GM12878 (cell line): ENCODE measurements around the gene POLD4. TPM values are rescaled to one million over a fixed set of nuclear protein-coding genes. Genes with fewer than 3 reads are reported as not detected.

Experiments
- ATAC-seq: fragments of 200-7000 bp; cut with Tn5 transposase; 3 replicates; pipeline ENCODE4 v1.9.1; 2020; ENCODE audit warnings: mild to moderate bottlenecking, moderate library complexity
- BruUV-seq: library from RNA; stranded (reverse); fragments of 400-500 nt; replicated peaks from 2 replicates; lab custom pipeline; 2021; lab: Mats Ljungman, UMichigan
- CTCF ChIA-PET: fragments of 300-600 bp; sonication (Branson Sonifier 250); formaldehyde crosslinking; extraction: SDS; loops from one replicate; lab custom pipeline; 2021; ENCODE audit warnings: inconsistent platforms; lab: Yijun Ruan, JAX
- POLR2A ChIA-PET: fragments of 350-600 bp; formaldehyde crosslinking; extraction: SDS; loops from one replicate; lab custom pipeline; 2021; ENCODE audit warnings: inconsistent platforms; lab: Charles Lee
- RAD21 ChIA-PET: fragments of 300-600 bp; sonication (Branson Sonifier 250); formaldehyde crosslinking; loops from one replicate; lab custom pipeline; 2023; ENCODE audit warnings: antibody characterized with exemption; ENCODE audit not compliant: unreplicated experiment; lab: Charles Lee
- SMC1A ChIA-PET: fragments of 300-600 bp; sonication (Branson Sonifier 250); formaldehyde crosslinking; loops from one replicate; lab custom pipeline; 2023; ENCODE audit not compliant: unreplicated experiment, uncharacterized antibody; lab: Charles Lee
- DNase-seq: peaks from one replicate; pipeline ENCODE4 v3.0.0-alpha.2; 2011; ENCODE audit warnings: low read depth, low spot score
- FAIRE-seq: peaks from 3 replicates; lab custom pipeline; 2011; peaks lifted over from hg19 to GRCh38; lab: Jason Lieb, UNC
- H2AFZ ChIP-seq: 2 replicates; pipeline ENCODE4 v1.6.0; 2011; ENCODE audit warnings: low read depth, low read length, control low read depth; ENCODE audit not compliant: control insufficient read depth
- H3K27ac ChIP-seq: 2 replicates; pipeline ENCODE4 v1.5.1; 2011; ENCODE audit warnings: control low read depth; ENCODE audit not compliant: control insufficient read depth, insufficient read depth
- H3K27me3 ChIP-seq, 2 experiments: replicated peaks in 1 of 2; 2 replicates each; pipeline versions ENCODE4 v1.6.0 to v1.6.1; 2011; ENCODE audit warnings: low read length in 1 of 2; ENCODE audit not compliant: control insufficient read depth in 2 of 2, insufficient read depth in 2 of 2
- H3K36me3 ChIP-seq, 2 experiments: 2 replicates each; pipeline ENCODE4 v1.5.1; 2011; ENCODE audit warnings: low read length in 1 of 2; ENCODE audit not compliant: control insufficient read depth in 2 of 2, insufficient read depth in 2 of 2
- H3K4me1 ChIP-seq: 2 replicates; pipeline ENCODE4 v1.6.1; 2011; ENCODE audit warnings: mild to moderate bottlenecking, low read length, moderate library complexity, mixed read lengths; ENCODE audit not compliant: control insufficient read depth, insufficient read depth
- H3K4me2 ChIP-seq: 2 replicates; pipeline ENCODE4 v1.6.0; 2011; ENCODE audit warnings: control low read depth; ENCODE audit not compliant: control insufficient read depth, insufficient read depth
- H3K4me3 ChIP-seq: fragments of 200-600 bp; sonication (generic); 2 replicates; pipeline ENCODE4 v1.5.1; 2016
- H3K79me2 ChIP-seq: 2 replicates; pipeline ENCODE4 v1.6.0; 2011; ENCODE audit warnings: low read length; ENCODE audit not compliant: control insufficient read depth, insufficient read depth
- H3K9ac ChIP-seq: 2 replicates; pipeline ENCODE4 v1.8.0; 2011; ENCODE audit warnings: low read length, control low read depth, mixed read lengths; ENCODE audit not compliant: control insufficient read depth, insufficient read depth
- H3K9me3 ChIP-seq: replicated peaks from 3 replicates; pipeline ENCODE4 v1.5.1; 2011; ENCODE audit warnings: mild to moderate bottlenecking, low read length; ENCODE audit not compliant: control insufficient read depth, insufficient read depth
- H4K20me1 ChIP-seq: 2 replicates; pipeline ENCODE4 v1.6.0; 2011; ENCODE audit not compliant: control insufficient read depth, insufficient read depth
- BACH1 ChIP-seq: fragments of 450-650 bp; IDR thresholded peaks from 2 replicates; pipeline ENCODE4 v1.6.1; 2017; ENCODE audit warnings: mild to moderate bottlenecking, borderline replicate concordance
- ETV6 ChIP-seq, 2 experiments: fragments of 450-650 bp in 1 of 2; IDR thresholded peaks in 1 of 2; conservative IDR thresholded peaks in 1 of 2; 2 replicates each; pipeline ENCODE4 v1.6.1; 2014; ENCODE audit warnings: antibody characterized with exemption in 1 of 2, borderline replicate concordance in 1 of 2, low read depth in 1 of 2, mild to moderate bottlenecking in 1 of 2, moderate library complexity in 1 of 2
- HDAC2 ChIP-seq: fragments of 200-600 bp; sonication (generic); IDR thresholded peaks from 2 replicates; pipeline ENCODE4 v1.6.1; 2017
- JUND ChIP-seq: IDR thresholded peaks from 2 replicates; pipeline ENCODE4 v1.6.1; 2012; ENCODE audit warnings: low read depth, mild to moderate bottlenecking, low read length, improper control_type of control experiment, moderate library complexity
- KLF5 ChIP-seq: fragments of 450-650 bp; IDR thresholded peaks from 2 replicates; pipeline ENCODE4 v1.6.1; 2014; ENCODE audit warnings: mild to moderate bottlenecking; ENCODE audit not compliant: partially characterized antibody
- NR2C2 ChIP-seq: IDR thresholded peaks from 2 replicates; pipeline ENCODE4 v1.6.1; 2011; ENCODE audit warnings: borderline replicate concordance, low read depth; ENCODE audit not compliant: control insufficient read depth, insufficient read length
- PML ChIP-seq: IDR thresholded peaks from 2 replicates; pipeline ENCODE4 v1.6.1; 2012; ENCODE audit warnings: low read length, inconsistent platforms
- RFX5 ChIP-seq: IDR thresholded peaks from 2 replicates; pipeline ENCODE4 v1.6.1; 2011; ENCODE audit warnings: low read depth, low read length, improper control_type of control experiment
- TARDBP ChIP-seq: IDR thresholded peaks from 2 replicates; pipeline ENCODE4 v1.6.1; 2016; ENCODE audit warnings: borderline replicate concordance
- TCF3 ChIP-seq: IDR thresholded peaks from 2 replicates; pipeline ENCODE4 v1.6.1; 2012; ENCODE audit warnings: low read depth, mild to moderate bottlenecking, low read length, borderline replicate concordance; ENCODE audit not compliant: insufficient read depth
- ZBED1 ChIP-seq: IDR thresholded peaks from 2 replicates; pipeline ENCODE4 v1.6.1; 2016; ENCODE audit warnings: borderline replicate concordance
- ZNF207 ChIP-seq: fragments of 450-650 bp; IDR thresholded peaks from 2 replicates; pipeline ENCODE4 v1.6.1; 2014; ENCODE audit warnings: antibody characterized with exemption, mild to moderate bottlenecking, borderline replicate concordance
- whole genome bisulfite sequencing: methylation state at CpG from one replicate; pipeline ENCODE4 v1.1.6; 2016; ENCODE audit warnings: low lambda C conversion rate; ENCODE audit not compliant: insufficient replicate concordance, insufficient coverage; ENCODE audit errors: missing lambda C conversion rate; 5-methylcytosine and 5-hydroxymethylcytosine counted together
- in situ Hi-C: fragments of 300-500 bp; cut with MboI; formaldehyde crosslinking; loops from 9 replicates; pipeline ENCODE4 v1.14.3; 2018; ENCODE audit warnings: mixed read lengths
- intact Hi-C: fragments of 100-400 bp; cut with micrococcal nuclease; formaldehyde crosslinking; loops from one replicate; pipeline ENCODE4 v1.14.2; 2022; ENCODE audit not compliant: unreplicated experiment
- polyA plus RNA-seq, 11 experiments: library from polyadenylated mRNA; depleted of rRNA in 4 of 11; unstranded in 6 of 11; stranded (reverse) in 5 of 11; fragments of >200 nt; fragmentation: Nextera tagmentation in 4 of 11; fragmentation: Illumina TruSeq in 1 of 11; extraction: Ambion mirVana in 4 of 11; extraction: Trizol in 1 of 11; gene quantifications; 1 replicate in 1 of 11; 2 replicates in 10 of 11; pipeline versions ENCODE4 v1.2.1 to v1.2.3, GENCODE V29; 2011 to 2016; ENCODE audit warnings: inconsistent platforms in 2 of 11, missing spikeins in 2 of 11, low read depth in 1 of 11
- total RNA-seq, 4 experiments: library from RNA; depleted of rRNA in 3 of 4; stranded (reverse); fragments of >200 nt in 3 of 4; fragmentation: Illumina TruSeq in 1 of 4; extraction: Trizol in 1 of 4; gene quantifications; 2 replicates each; pipeline versions ENCODE4 v1.2.1 to v1.2.3, GENCODE V29; 2013 to 2021
- TF ChIP-seq, protein P1 (sequence below): fragments of 450-650 bp; IDR thresholded peaks from 2 replicates; pipeline ENCODE4 v1.6.1; 2018; ENCODE audit warnings: mild to moderate bottlenecking, low read depth, moderate library complexity; ENCODE audit not compliant: partially characterized antibody
- TF ChIP-seq, protein P2 (sequence below): fragments of 150-350 bp; IDR thresholded peaks from 2 replicates; pipeline ENCODE4 v1.6.1; 2016; ENCODE audit warnings: low read depth, low read length
- TF ChIP-seq, protein P3 (sequence below): IDR thresholded peaks from 2 replicates; pipeline ENCODE4 v1.6.1; 2012; ENCODE audit warnings: low read depth, low read length, improper control_type of control experiment
- TF ChIP-seq, protein P4 (sequence below): fragments of 450-650 bp; IDR thresholded peaks from 2 replicates; pipeline ENCODE4 v1.6.1; 2014; ENCODE audit warnings: mild to moderate bottlenecking

POLD4 gene
- total and polyA plus RNA-seq, 10 of the 15 experiments (the other 5 are each of a cell fraction or from before 2014, with no cell fraction given): 8.1 to 176 (median 88.1) TPM

DNA sequence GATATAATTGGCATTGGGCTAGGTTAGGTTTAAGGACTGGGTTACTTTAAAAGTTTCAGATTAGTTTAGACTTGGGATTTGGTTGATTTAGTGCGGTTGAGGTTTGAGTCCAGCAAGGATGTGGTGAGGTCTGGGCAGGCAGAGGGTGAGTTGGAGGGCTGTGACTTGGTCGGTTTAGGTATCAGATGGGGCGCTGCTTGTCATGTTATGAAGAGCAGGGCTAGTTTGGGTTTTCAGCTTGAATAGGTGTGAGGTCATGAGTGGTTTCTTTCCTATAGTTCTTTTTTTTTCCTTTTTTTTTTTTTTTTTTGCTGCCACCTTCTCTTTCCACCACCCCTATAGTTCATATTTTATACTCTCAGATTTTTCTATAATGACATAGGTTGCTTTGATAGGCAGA is 15.3 kb upstream of the POLD4 start:
- Histone ChIP-seq H3K27ac (no peak overlapping the region), H3K9me3 (no peaks in the 10 kb centered on the region), H2AFZ (no peak overlapping the region), H3K36me3 (no peaks in the 10 kb centered on the region), H3K4me3 (no peak overlapping the region), H3K79me2 (no peaks in the 10 kb centered on the region), H3K27me3 (peaks cover 1 to 4% of the 10 kb centered on the region in 2 experiments; a peak in 3 of 4 replicates), H4K20me1 (peaks cover 8% of the 10 kb centered on the region; the same call in 1 of the 2 replicates), H3K4me1 (peaks cover 19% of the 10 kb centered on the region), H3K4me2 (no peak overlapping the region), H3K9ac (no peak overlapping the region)
- intact Hi-C loops: no loop called here
- in situ Hi-C loops: no loop called here
- SMC1A ChIA-PET: interaction anchor here (1.0 to 21.3 kb wide), 3 partner anchors 10 to 12 kb away, joined by 3 to 646 read pairs (median 49); partner anchors contain the start of gene POLD4
- ATAC-seq: peak; percentile 68
- POLR2A ChIA-PET: interaction anchor here (1.0 to 5.1 kb wide), 2 partner anchors 10 to 14 kb away, joined by 3 to 42 read pairs; partner anchors contain the start of gene POLD4
- RAD21 ChIA-PET: interaction anchor here (0.6 to 6.5 kb wide), 5 partner anchors 9 to 129 kb away, joined by 3 to 122 read pairs (median 5); partner anchors contain the start of gene POLD4
- CTCF ChIA-PET: interaction anchor here (1.4 to 26.2 kb wide), 4 partner anchors 7 to 101 kb away, joined by 4 to 1301 read pairs (median 671); partner anchors contain the start of genes CLCF1, POLD4 and RAD9A
- BruUV-seq: no TSS peak
- peak; percentile 27 for FAIRE-seq
- DNase-seq: no peak
- WGBS: 0% methylated on average over 3 of the region's 3 CpGs
- TF ChIP-seq, protein P1, sequence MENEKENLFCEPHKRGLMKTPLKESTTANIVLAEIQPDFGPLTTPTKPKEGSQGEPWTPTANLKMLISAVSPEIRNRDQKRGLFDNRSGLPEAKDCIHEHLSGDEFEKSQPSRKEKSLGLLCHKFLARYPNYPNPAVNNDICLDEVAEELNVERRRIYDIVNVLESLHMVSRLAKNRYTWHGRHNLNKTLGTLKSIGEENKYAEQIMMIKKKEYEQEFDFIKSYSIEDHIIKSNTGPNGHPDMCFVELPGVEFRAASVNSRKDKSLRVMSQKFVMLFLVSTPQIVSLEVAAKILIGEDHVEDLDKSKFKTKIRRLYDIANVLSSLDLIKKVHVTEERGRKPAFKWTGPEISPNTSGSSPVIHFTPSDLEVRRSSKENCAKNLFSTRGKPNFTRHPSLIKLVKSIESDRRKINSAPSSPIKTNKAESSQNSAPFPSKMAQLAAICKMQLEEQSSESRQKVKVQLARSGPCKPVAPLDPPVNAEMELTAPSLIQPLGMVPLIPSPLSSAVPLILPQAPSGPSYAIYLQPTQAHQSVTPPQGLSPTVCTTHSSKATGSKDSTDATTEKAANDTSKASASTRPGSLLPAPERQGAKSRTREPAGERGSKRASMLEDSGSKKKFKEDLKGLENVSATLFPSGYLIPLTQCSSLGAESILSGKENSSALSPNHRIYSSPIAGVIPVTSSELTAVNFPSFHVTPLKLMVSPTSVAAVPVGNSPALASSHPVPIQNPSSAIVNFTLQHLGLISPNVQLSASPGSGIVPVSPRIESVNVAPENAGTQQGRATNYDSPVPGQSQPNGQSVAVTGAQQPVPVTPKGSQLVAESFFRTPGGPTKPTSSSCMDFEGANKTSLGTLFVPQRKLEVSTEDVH: no peak
- TF ChIP-seq, protein P2, sequence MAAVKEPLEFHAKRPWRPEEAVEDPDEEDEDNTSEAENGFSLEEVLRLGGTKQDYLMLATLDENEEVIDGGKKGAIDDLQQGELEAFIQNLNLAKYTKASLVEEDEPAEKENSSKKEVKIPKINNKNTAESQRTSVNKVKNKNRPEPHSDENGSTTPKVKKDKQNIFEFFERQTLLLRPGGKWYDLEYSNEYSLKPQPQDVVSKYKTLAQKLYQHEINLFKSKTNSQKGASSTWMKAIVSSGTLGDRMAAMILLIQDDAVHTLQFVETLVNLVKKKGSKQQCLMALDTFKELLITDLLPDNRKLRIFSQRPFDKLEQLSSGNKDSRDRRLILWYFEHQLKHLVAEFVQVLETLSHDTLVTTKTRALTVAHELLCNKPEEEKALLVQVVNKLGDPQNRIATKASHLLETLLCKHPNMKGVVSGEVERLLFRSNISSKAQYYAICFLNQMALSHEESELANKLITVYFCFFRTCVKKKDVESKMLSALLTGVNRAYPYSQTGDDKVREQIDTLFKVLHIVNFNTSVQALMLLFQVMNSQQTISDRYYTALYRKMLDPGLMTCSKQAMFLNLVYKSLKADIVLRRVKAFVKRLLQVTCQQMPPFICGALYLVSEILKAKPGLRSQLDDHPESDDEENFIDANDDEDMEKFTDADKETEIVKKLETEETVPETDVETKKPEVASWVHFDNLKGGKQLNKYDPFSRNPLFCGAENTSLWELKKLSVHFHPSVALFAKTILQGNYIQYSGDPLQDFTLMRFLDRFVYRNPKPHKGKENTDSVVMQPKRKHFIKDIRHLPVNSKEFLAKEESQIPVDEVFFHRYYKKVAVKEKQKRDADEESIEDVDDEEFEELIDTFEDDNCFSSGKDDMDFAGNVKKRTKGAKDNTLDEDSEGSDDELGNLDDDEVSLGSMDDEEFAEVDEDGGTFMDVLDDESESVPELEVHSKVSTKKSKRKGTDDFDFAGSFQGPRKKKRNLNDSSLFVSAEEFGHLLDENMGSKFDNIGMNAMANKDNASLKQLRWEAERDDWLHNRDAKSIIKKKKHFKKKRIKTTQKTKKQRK: no peak
- TF ChIP-seq ZNF207: no peak
- TF ChIP-seq BACH1: no peak
- TF ChIP-seq, protein P3, sequence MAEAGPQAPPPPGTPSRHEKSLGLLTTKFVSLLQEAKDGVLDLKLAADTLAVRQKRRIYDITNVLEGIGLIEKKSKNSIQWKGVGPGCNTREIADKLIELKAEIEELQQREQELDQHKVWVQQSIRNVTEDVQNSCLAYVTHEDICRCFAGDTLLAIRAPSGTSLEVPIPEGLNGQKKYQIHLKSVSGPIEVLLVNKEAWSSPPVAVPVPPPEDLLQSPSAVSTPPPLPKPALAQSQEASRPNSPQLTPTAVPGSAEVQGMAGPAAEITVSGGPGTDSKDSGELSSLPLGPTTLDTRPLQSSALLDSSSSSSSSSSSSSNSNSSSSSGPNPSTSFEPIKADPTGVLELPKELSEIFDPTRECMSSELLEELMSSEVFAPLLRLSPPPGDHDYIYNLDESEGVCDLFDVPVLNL: no peak
- no peak for TF ChIP-seq TCF3
- TF ChIP-seq NR2C2: no peak
- no peak for TF ChIP-seq ETV6 (conservative IDR thresholded peaks at IDR 0.05 in 1 of 2, IDR thresholded peaks at IDR 0.05 in 1 of 2; ENCODE audit: borderline replicate concordance in 1 of 2, low read depth in 1 of 2)
- no peak for TF ChIP-seq RFX5
- TF ChIP-seq HDAC2: no peak
- no peak for TF ChIP-seq TARDBP
- TF ChIP-seq PML: no peak
- no peak for TF ChIP-seq ZBED1
- TF ChIP-seq, protein P4, sequence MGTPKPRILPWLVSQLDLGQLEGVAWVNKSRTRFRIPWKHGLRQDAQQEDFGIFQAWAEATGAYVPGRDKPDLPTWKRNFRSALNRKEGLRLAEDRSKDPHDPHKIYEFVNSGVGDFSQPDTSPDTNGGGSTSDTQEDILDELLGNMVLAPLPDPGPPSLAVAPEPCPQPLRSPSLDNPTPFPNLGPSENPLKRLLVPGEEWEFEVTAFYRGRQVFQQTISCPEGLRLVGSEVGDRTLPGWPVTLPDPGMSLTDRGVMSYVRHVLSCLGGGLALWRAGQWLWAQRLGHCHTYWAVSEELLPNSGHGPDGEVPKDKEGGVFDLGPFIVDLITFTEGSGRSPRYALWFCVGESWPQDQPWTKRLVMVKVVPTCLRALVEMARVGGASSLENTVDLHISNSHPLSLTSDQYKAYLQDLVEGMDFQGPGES: no peak
- TF ChIP-seq JUND: no peak
- no peak for TF ChIP-seq KLF5
